ENCODE measurements around the gene PEAR1. TPM values are rescaled to one million over a fixed set of nuclear protein-coding genes. Genes with fewer than 3 reads are reported as not detected.

PEAR1 gene
- total RNA-seq, 1 experiment from 2014 or later: 0.18 TPM

GRCh38 chr1:156936721-156937220 lies 43.3 kb downstream of the PEAR1 start:
- Mint-ChIP-seq H3K4me1 (ENCODE audit: low read depth, unreplicated experiment) (no peaks in the 10 kb centered on the region), H3K27ac (ENCODE audit: unreplicated experiment) (no peak overlapping the region), H3K4me3 (ENCODE audit: unreplicated experiment) (no peak overlapping the region), H3K27me3 (ENCODE audit: insufficient read depth, unreplicated experiment) (no peaks in the 10 kb centered on the region), H3K9me3 (ENCODE audit: unreplicated experiment) (no peaks in the 10 kb centered on the region), H3K36me3 (ENCODE audit: insufficient read depth, unreplicated experiment) (peaks cover 38% of the 10 kb centered on the region)
- POLR2A ChIA-PET: no interaction called here
- CTCF ChIA-PET: interaction anchor here (0.8 to 1.2 kb wide), 2 partner anchors 9 to 13 kb away, joined by 3 to 6 read pairs; no protein-coding TSS in a partner anchor
- H3K4me1 ChIP-seq: no peaks in the 10 kb centered on the region
- no peak overlapping the region for H3K4me3 ChIP-seq (ENCODE audit: low read depth, low read length)
- intact Hi-C loops (cut with micrococcal nuclease; ENCODE audit: unreplicated experiment): no loop called here
- H3K9me3 ChIP-seq: no peaks in the 10 kb centered on the region
- no peak for DNase-seq
- no peak for TF ChIP-seq CTCF (IDR thresholded peaks at IDR 0.05; ENCODE audit: insufficient read depth in 1 of 2, low read depth in 1 of 2, low read length in 1 of 2, severe bottlenecking in 1 of 2, unreplicated experiment in 1 of 2)
- BruUV-seq (replicated peaks): no TSS peak
- H3K36me3 ChIP-seq (ENCODE audit: control insufficient read depth, insufficient read depth, low read length): peaks cover 8% of the 10 kb centered on the region
- no peaks in the 10 kb centered on the region for H3K27me3 ChIP-seq (replicated peaks; ENCODE audit: control insufficient read depth, insufficient read depth, low read length)

GRCh38 chr1:156937883-156938282 lies 44.4 kb downstream of the PEAR1 start:
- Histone ChIP-seq H3K4me3 (ENCODE audit: low read depth, low read length) (no peak overlapping the region), H3K27me3 (replicated peaks; ENCODE audit: control insufficient read depth, insufficient read depth, low read length) (no peaks in the 10 kb centered on the region), H3K9me3 (no peaks in the 10 kb centered on the region), H3K4me1 (no peaks in the 10 kb centered on the region), H3K36me3 (ENCODE audit: control insufficient read depth, insufficient read depth, low read length) (peaks cover 9% of the 10 kb centered on the region)
- CTCF ChIA-PET: no interaction called here
- no peak overlapping the region for H3K27ac Mint-ChIP-seq (ENCODE audit: unreplicated experiment)
- H3K4me1 Mint-ChIP-seq (ENCODE audit: low read depth, unreplicated experiment): no peaks in the 10 kb centered on the region
- no TSS peak for BruUV-seq (replicated peaks)
- no peak for TF ChIP-seq CTCF (IDR thresholded peaks at IDR 0.05; ENCODE audit: insufficient read depth in 1 of 2, low read depth in 1 of 2, low read length in 1 of 2, severe bottlenecking in 1 of 2, unreplicated experiment in 1 of 2)
- DNase-seq: no peak
- H3K36me3 Mint-ChIP-seq (ENCODE audit: insufficient read depth, unreplicated experiment): peaks cover 36% of the 10 kb centered on the region
- H3K9me3 Mint-ChIP-seq (ENCODE audit: unreplicated experiment): no peaks in the 10 kb centered on the region
- H3K27me3 Mint-ChIP-seq (ENCODE audit: insufficient read depth, unreplicated experiment): no peaks in the 10 kb centered on the region
- intact Hi-C loops (cut with micrococcal nuclease; ENCODE audit: unreplicated experiment): no loop called here
- no peak overlapping the region for H3K4me3 Mint-ChIP-seq (ENCODE audit: unreplicated experiment)
- POLR2A ChIA-PET: no interaction called here

GRCh38 chr1:156938813-156939212 lies 45.3 kb downstream of the PEAR1 start:
- no peak for DNase-seq
- Histone ChIP-seq H3K36me3 (ENCODE audit: control insufficient read depth, insufficient read depth, low read length) (peaks cover 9% of the 10 kb centered on the region), H3K9me3 (no peaks in the 10 kb centered on the region), H3K27me3 (replicated peaks; ENCODE audit: control insufficient read depth, insufficient read depth, low read length) (no peaks in the 10 kb centered on the region), H3K4me1 (no peaks in the 10 kb centered on the region), H3K4me3 (ENCODE audit: low read depth, low read length) (no peak overlapping the region)
- CTCF ChIA-PET: interaction anchor here (1.1 kb wide), 1 partner anchor 135 kb away, joined by 3 read pairs; no protein-coding TSS in a partner anchor
- H3K27ac Mint-ChIP-seq (ENCODE audit: unreplicated experiment): no peak overlapping the region
- H3K4me3 Mint-ChIP-seq (ENCODE audit: unreplicated experiment): no peak overlapping the region
- POLR2A ChIA-PET: no interaction called here
- BruUV-seq (replicated peaks): no TSS peak
- no peaks in the 10 kb centered on the region for H3K9me3 Mint-ChIP-seq (ENCODE audit: unreplicated experiment)
- no peak for TF ChIP-seq CTCF (IDR thresholded peaks at IDR 0.05; ENCODE audit: insufficient read depth in 1 of 2, low read depth in 1 of 2, low read length in 1 of 2, severe bottlenecking in 1 of 2, unreplicated experiment in 1 of 2)
- H3K4me1 Mint-ChIP-seq (ENCODE audit: low read depth, unreplicated experiment): no peaks in the 10 kb centered on the region
- no peaks in the 10 kb centered on the region for H3K27me3 Mint-ChIP-seq (ENCODE audit: insufficient read depth, unreplicated experiment)
- H3K36me3 Mint-ChIP-seq (ENCODE audit: insufficient read depth, unreplicated experiment): peaks cover 34% of the 10 kb centered on the region
- intact Hi-C loops (cut with micrococcal nuclease; ENCODE audit: unreplicated experiment): no loop called here
